CD4-positive, alpha-beta T cell (primary cell): Measurements from ENCODE around the gene PDE5A. TPM values are rescaled to one million over a fixed set of nuclear protein-coding genes. Genes with fewer than 3 reads are reported as not detected.

ENCODE experiments used
- ATAC-seq: fragments of 200-7000 bp; cut with Tn5 transposase; one replicate; pipeline ENCODE4 v1.10.0; 2022; ENCODE audit warnings: mild to moderate bottlenecking; ENCODE audit not compliant: poor library complexity
- CTCF ChIA-PET: fragments of 350-600 bp; sonication (Branson Sonifier 250); formaldehyde crosslinking; loops from one replicate; lab custom pipeline; 2021; ENCODE audit warnings: antibody characterized with exemption, inconsistent platforms; lab: Charles Lee
- POLR2A ChIA-PET: fragments of 350-600 bp; sonication (Branson Sonifier 250); formaldehyde crosslinking; loops from one replicate; lab custom pipeline; 2021; ENCODE audit warnings: antibody characterized with exemption, inconsistent platforms; lab: Charles Lee
- DNase-seq, 14 experiments: peaks; one replicate each; pipeline ENCODE4 v3.0.0-alpha.2; 2013 to 2020; ENCODE audit warnings: mixed read lengths in 2 of 14
- H3K27ac ChIP-seq, 2 donors: one replicate each; pipeline versions ENCODE4 v1.5.1 to v1.7.0; 2013; ENCODE audit warnings: low read length in 2 of 2, low read depth in 1 of 2, mild to moderate bottlenecking in 1 of 2
- H3K27me3 ChIP-seq, 2 experiments: 1 replicate in 1 of 2; 2 replicates in 1 of 2; pipeline versions ENCODE4 v1.6.1 to v1.7.0; 2013; ENCODE audit warnings: low read length in 2 of 2, control low read depth in 1 of 2, mild to moderate bottlenecking in 1 of 2, moderate library complexity in 1 of 2; ENCODE audit not compliant: insufficient read depth in 2 of 2, control insufficient read depth in 1 of 2
- H3K36me3 ChIP-seq: one replicate; pipeline ENCODE4 v1.6.1; 2013; ENCODE audit warnings: low read length, control low read depth; ENCODE audit not compliant: insufficient read depth
- H3K4me1 ChIP-seq: one replicate; pipeline ENCODE4 v1.6.1; 2013; ENCODE audit warnings: low read length, control low read depth; ENCODE audit not compliant: insufficient read depth
- H3K4me3 ChIP-seq: one replicate; pipeline ENCODE4 v1.5.1; 2013; ENCODE audit warnings: mild to moderate bottlenecking, low read length, moderate library complexity
- H3K9me3 ChIP-seq, 2 experiments: 1 replicate in 1 of 2; 2 replicates in 1 of 2; pipeline versions ENCODE4 v1.6.1 to v1.7.0; 2013; ENCODE audit warnings: low read length in 2 of 2, mild to moderate bottlenecking in 2 of 2, control low read depth in 1 of 2, moderate library complexity in 1 of 2; ENCODE audit not compliant: control insufficient read depth in 1 of 2, insufficient read depth in 1 of 2
- H3K27ac Mint-ChIP-seq: one replicate; pipeline ENCODE4 v1.8.0; 2020; ENCODE audit warnings: mixed read lengths
- H3K27me3 Mint-ChIP-seq: one replicate; pipeline ENCODE4 v1.8.0; 2021; ENCODE audit warnings: mixed read lengths
- H3K36me3 Mint-ChIP-seq: one replicate; pipeline ENCODE4 v1.8.0; 2021; ENCODE audit warnings: low read depth, mixed read lengths
- H3K4me1 Mint-ChIP-seq: one replicate; pipeline ENCODE4 v1.8.0; 2021; ENCODE audit warnings: low read depth, mixed read lengths
- H3K4me3 Mint-ChIP-seq: one replicate; pipeline ENCODE4 v1.8.0; 2020; ENCODE audit warnings: mild to moderate bottlenecking, mixed read lengths
- H3K9me3 Mint-ChIP-seq: one replicate; pipeline ENCODE4 v1.8.0; 2020; ENCODE audit warnings: mixed read lengths
- CTCF ChIP-seq: fragments of 200-600 bp; IDR thresholded peaks from one replicate; pipeline ENCODE4 v1.8.0; 2022; ENCODE audit warnings: antibody characterized with exemption, mild to moderate bottlenecking
- intact Hi-C, 2 experiments: fragments of 100-400 bp; cut with DNase I in 1 of 2; cut with micrococcal nuclease in 1 of 2; formaldehyde crosslinking; loops; one replicate each; pipeline versions ENCODE4 v1.15.1 to v1.9.0; 2023 to 2025; cut with DNase I, micrococcal nuclease
- total RNA-seq, 174 experiments: library from RNA in 2 of 174; stranded (reverse) in 2 of 174; gene quantifications; one replicate each; pipeline ENCODE4 v1.2.3 and lab custom pipeline; 2021 to 2026

Gene PDE5A
- total RNA-seq, 2 experiments from 2014 or later = 0.11 to 0.56 TPM

- H3K36me3 ChIP-seq = no peaks in the 10 kb centered on the region
- H3K27me3 ChIP-seq = no peaks in the 10 kb centered on the region
- no peaks in the 10 kb centered on the region for H3K4me1 Mint-ChIP-seq
- H3K4me3 ChIP-seq = no peak overlapping the region
- ChIA-PET CTCF (no interaction called here), POLR2A (no interaction called here)
- TF ChIP-seq CTCF = no peak
- no peaks in the 10 kb centered on the region for H3K9me3 Mint-ChIP-seq
- no peaks in the 10 kb centered on the region for H3K27me3 Mint-ChIP-seq
- H3K4me1 ChIP-seq = no peaks in the 10 kb centered on the region
- intact Hi-C loops = no loop called here
- no peaks in the 10 kb centered on the region for H3K36me3 Mint-ChIP-seq
- no peak overlapping the region for H3K27ac Mint-ChIP-seq
- ATAC-seq (no peak), DNase-seq (no peak)
- no peaks in the 10 kb centered on the region for H3K9me3 ChIP-seq
- H3K4me3 Mint-ChIP-seq = no peak overlapping the region
- no peak overlapping the region for H3K27ac ChIP-seq
These were observed 44.3 kb upstream of the PDE5A start for GRCh38 chr4:119672938-119673337.

GRCh38 chr4:119672086-119672485 lies 43.5 kb upstream of the PDE5A start:
- no peak overlapping the region for H3K4me3 Mint-ChIP-seq
- ChIA-PET POLR2A (no interaction called here), CTCF (interaction anchor here (0.6 kb wide), 1 partner anchor 18 kb away, joined by 3 read pairs; no protein-coding TSS in a partner anchor)
- H3K4me1 ChIP-seq = no peaks in the 10 kb centered on the region
- no peaks in the 10 kb centered on the region for H3K9me3 ChIP-seq
- ATAC-seq (no peak), DNase-seq (no peak)
- H3K27ac Mint-ChIP-seq = no peak overlapping the region
- no peaks in the 10 kb centered on the region for H3K36me3 ChIP-seq
- no peaks in the 10 kb centered on the region for H3K27me3 Mint-ChIP-seq
- no peak overlapping the region for H3K4me3 ChIP-seq
- no peaks in the 10 kb centered on the region for H3K36me3 Mint-ChIP-seq
- no peak for TF ChIP-seq CTCF
- intact Hi-C loops = no loop called here
- no peak overlapping the region for H3K27ac ChIP-seq
- no peaks in the 10 kb centered on the region for H3K27me3 ChIP-seq
- H3K4me1 Mint-ChIP-seq = no peaks in the 10 kb centered on the region
- no peaks in the 10 kb centered on the region for H3K9me3 Mint-ChIP-seq

DNA sequence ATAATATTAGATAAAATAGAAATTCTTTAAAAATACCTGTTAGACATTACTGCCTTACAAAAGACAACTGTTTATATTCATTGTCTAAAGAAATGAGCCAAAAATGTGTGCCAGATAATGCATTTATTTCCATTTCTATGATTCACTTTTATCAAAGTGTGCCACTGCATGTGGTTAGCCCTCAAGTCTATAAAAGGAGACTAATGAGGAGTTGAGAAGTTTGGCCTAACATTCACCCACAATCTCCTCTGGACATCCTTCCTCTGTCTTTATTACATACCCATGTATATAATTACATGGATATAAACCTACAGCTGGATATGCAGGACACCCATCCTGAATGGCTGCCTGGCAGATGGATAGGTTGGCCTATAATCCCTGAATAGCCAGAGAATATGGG lies 42.6 kb upstream of the PDE5A start:
- H3K4me1 Mint-ChIP-seq = no peaks in the 10 kb centered on the region
- H3K27me3 Mint-ChIP-seq = peaks cover 5% of the 10 kb centered on the region
- H3K4me1 ChIP-seq = no peaks in the 10 kb centered on the region
- H3K4me3 ChIP-seq = no peak overlapping the region
- H3K36me3 ChIP-seq = no peaks in the 10 kb centered on the region
- TF ChIP-seq CTCF = no peak
- intact Hi-C loops = no loop called here
- H3K4me3 Mint-ChIP-seq = no peak overlapping the region
- H3K27ac Mint-ChIP-seq = no peak overlapping the region
- H3K9me3 ChIP-seq = no peaks in the 10 kb centered on the region
- DNase-seq (no peak), ATAC-seq (no peak)
- H3K27ac ChIP-seq = no peak overlapping the region
- H3K9me3 Mint-ChIP-seq = no peaks in the 10 kb centered on the region
- ChIA-PET POLR2A (interaction anchor here (0.5 kb wide), 1 partner anchor 167 kb away, joined by 3 read pairs; no protein-coding TSS in a partner anchor), CTCF (no interaction called here)
- peaks cover 0 to under 1% of the 10 kb centered on the region in 2 experiments for H3K27me3 ChIP-seq
- no peaks in the 10 kb centered on the region for H3K36me3 Mint-ChIP-seq
